Omental fat pad (tissue), 4 donors: Measurements from ENCODE around the gene RFX1. TPM values are rescaled to one million over a fixed set of nuclear protein-coding genes. Genes with fewer than 3 reads are reported as not detected.
"Not testable (repeated sequence)": the region's sequence is repeated elsewhere in the genome, so short reads cannot be mapped to it uniquely, and the experiment has no call there.

ENCODE experiments used
- ATAC-seq: fragments of 150-250 bp; one replicate; pipeline ENCODE4 v1.9.1; 2016; ENCODE audit warnings: mild to moderate bottlenecking, moderate library complexity; ENCODE audit not compliant: low FRiP score
- DNase-seq: peaks from one replicate; pipeline ENCODE4 v3.0.0-alpha.2; 2019; ENCODE audit warnings: low spot score
- total RNA-seq, 4 donors: library from RNA; depleted of rRNA; stranded (reverse); fragments of >200 nt; gene quantifications; one replicate each; pipeline ENCODE4 v1.1.0, GENCODE V29; 2016
- TF ChIP-seq, protein P1 (sequence below), 3 donors: fragments of 450-650 bp; IDR thresholded peaks; one replicate each; pipeline ENCODE4 v1.5.1; 2016 to 2017; ENCODE audit warnings: antibody characterized with exemption in 3 of 3, mild to moderate bottlenecking in 3 of 3, moderate library complexity in 2 of 3

Gene RFX1
- total RNA-seq, 4 donors from 2014 or later = 2.8 to 7.6 (median 3.2) TPM

DNA sequence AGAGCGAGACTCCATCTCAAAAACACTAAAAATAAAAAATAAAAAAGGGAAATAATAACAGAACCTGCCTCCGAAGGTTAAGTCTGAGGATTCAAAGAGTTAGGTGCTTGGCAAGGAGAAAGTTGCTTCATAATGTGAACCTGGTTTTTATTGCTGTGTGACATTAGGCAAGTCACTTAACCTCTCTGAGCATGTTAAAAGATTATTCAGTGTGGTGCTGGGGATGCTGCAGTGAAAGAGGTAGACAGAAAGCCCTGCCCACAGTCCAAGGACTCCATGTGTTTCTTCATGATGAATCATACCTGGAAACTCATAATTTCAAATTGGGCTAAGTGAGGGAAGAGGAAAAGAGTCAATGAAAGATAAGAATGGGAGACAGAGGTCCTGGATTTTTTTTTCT lies 27.8 kb upstream of the RFX1 start:
- TF ChIP-seq, protein P1, sequence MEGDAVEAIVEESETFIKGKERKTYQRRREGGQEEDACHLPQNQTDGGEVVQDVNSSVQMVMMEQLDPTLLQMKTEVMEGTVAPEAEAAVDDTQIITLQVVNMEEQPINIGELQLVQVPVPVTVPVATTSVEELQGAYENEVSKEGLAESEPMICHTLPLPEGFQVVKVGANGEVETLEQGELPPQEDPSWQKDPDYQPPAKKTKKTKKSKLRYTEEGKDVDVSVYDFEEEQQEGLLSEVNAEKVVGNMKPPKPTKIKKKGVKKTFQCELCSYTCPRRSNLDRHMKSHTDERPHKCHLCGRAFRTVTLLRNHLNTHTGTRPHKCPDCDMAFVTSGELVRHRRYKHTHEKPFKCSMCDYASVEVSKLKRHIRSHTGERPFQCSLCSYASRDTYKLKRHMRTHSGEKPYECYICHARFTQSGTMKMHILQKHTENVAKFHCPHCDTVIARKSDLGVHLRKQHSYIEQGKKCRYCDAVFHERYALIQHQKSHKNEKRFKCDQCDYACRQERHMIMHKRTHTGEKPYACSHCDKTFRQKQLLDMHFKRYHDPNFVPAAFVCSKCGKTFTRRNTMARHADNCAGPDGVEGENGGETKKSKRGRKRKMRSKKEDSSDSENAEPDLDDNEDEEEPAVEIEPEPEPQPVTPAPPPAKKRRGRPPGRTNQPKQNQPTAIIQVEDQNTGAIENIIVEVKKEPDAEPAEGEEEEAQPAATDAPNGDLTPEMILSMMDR (IDR thresholded peaks at IDR 0.05) = no peak
- no peak for ATAC-seq
- DNase-seq = no peak

DNA sequence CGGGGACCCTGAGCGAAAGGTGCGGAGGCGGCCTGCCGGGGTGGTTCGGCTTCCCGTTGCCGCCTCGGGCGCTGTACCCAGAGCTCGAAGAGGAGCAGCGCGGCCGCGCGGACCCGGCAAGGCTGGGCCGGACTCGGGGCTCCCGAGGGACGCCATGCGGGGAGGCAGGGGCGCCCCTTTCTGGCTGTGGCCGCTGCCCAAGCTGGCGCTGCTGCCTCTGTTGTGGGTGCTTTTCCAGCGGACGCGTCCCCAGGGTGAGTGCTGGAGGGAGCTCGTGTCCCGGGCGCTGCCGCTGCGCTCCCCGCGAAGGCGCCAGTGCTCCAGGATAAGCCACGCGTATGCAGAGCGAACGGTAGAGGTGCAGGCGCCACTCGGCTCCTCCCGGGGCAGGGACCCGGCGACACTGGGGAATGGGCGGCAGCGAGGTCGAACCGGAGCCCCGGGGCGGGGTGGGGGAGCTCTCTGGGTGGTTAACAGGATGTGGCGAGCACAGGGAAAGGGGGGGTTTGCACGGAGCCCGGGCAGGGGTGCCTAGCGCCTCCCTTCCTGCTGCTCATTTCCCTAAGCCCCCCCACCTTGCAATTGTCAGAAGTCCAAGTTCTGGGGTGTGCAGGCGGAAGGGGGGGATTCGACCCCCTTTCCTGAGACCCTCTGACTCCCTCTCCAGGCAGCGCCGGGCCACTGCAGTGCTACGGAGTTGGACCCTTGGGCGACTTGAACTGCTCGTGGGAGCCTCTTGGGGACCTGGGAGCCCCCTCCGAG lies 25.8 kb upstream of the RFX1 start, which contains the start of gene IL27RA:
Gene IL27RA, plus strand, starts transcription at position 44 of the 762 bp plus-strand sequence. Its CDS starts 111 bp downstream, at position 155.
- DNase-seq (no peak), ATAC-seq (peak; percentile 63)
- TF ChIP-seq, protein P1 (IDR thresholded peaks at IDR 0.05) = no peak

DNA sequence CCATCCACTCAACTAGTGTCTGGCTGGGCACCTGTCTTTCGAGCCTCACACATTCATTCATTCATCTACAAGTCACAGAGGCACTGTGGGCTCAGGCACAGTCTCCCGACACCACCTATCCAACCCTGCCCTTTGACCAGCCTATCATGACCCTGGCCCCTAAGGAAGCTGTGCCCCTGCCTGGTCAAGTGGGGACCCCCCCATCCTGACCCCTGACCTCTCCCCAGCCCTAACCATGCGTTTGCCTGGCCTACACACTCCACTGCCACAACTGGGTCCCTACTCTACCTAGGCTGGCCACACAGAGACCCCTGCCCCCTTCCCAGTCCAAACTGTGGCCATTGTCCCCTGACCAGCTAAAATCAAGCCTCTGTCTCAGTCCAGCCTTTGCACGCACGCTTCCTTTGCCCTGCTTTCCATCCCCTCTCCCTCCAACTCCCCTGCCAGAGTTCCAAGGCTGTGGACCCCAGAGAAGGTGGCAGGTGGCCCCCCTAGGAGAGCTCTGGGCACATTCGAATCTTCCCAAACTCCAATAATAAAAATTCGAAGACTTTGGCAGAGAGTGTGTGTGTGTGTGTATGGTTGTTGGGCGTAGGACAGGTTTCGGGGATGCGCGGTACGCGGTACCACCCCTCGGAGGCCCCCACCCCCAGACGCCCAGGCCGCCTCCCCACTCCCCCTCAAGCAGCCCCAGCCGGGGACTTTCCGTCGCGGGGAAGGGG lies 25.0 kb upstream of the RFX1 start:
- DNase-seq = no peak
- TF ChIP-seq, protein P1 (IDR thresholded peaks at IDR 0.05) = no peak
- no peak for ATAC-seq

DNA sequence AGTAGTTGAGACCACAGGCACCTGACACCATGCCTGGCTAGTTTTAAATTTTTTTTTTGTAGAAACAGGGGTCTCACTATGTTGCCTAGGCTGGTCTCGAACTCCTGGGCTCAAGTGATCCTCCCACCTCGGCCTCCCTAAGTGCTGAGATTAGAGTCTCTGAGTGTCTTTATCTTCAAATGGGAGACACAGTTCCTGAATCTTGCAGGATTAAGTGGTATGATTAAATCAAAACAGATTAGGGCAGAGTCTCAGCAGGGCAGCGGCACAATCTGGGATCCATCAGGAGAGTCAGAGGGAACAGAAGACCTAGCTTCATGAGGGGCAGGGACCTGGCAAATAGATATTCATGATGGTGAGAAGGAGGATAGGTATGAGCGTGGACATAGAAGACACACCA lies 22.8 kb upstream of the RFX1 start:
- no peak for ATAC-seq
- DNase-seq = no peak
- TF ChIP-seq, protein P1 (IDR thresholded peaks at IDR 0.05) = no peak

DNA sequence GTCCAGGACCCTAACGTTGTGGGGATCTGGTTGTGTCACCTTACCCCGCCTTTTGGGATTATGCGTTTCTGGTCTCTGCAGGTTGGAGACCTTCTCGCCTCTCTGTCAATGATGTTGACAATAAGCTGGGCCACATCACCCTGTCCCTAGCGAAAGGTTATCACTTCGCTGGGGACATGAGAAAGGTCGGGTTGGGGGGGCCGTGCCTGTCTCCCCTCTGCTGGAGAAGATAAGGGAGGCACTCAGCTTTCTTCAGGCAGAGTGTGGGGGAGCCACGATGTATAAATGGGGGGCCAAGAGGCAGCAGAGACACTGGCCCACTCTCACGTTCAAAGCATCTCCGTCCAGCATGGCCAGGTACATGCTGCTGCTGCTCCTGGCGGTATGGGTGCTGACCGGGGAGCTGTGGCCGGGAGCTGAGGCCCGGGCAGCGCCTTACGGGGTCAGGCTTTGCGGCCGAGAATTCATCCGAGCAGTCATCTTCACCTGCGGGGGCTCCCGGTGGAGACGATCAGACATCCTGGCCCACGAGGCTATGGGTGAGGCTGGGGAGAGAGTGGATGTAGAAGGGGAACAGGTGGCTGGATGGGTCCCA lies 21.8 kb upstream of the RFX1 start, which contains the start of gene RLN3:
Gene RLN3, plus strand, starts transcription at position 293 of the 595 bp plus-strand sequence. Its CDS starts 57 bp downstream, at position 350.
- TF ChIP-seq, protein P1 (IDR thresholded peaks at IDR 0.05) = no peak
- DNase-seq (no peak), ATAC-seq (no peak)

DNA sequence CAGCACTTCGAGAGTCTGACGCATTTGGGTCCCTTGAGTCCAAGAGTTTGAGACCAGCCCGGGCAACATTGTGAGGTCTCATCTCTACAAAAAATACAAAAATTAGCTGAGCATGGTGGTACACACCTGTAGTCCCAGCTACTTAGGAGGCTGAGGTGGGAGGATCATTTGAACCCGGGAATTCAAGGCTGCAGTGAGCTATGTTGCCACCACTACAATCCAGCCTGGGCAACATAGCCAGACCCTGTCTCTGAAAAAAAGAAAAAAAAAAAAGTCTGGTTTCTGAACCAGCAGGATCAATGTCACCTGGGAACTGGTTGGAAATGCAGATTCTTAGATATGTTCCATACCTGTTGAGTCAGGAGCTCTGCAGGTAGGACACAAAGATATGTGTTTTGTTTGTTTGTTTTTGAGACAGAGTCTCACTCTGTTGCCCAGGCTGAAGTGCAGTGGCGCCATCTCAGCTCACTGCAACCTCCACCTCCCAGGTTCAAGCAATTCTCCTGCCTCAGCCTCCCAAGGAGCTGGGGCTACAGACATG lies 20.6 kb upstream of the RFX1 start:
- not testable (repeated sequence) for ATAC-seq, DNase-seq
